Bone marrow (tissue), 2 donors: ENCODE results near the gene CCNG2.
"Not testable (repeated sequence)": the region's sequence is repeated elsewhere in the genome, so short reads cannot be mapped to it uniquely, and the experiment has no call there.

Experiments
- DNase-seq, 2 donors: peaks; one replicate each; lab custom pipeline; 2025; lab: John Stamatoyannopoulos, UW

The CCNG2 gene, protein sequence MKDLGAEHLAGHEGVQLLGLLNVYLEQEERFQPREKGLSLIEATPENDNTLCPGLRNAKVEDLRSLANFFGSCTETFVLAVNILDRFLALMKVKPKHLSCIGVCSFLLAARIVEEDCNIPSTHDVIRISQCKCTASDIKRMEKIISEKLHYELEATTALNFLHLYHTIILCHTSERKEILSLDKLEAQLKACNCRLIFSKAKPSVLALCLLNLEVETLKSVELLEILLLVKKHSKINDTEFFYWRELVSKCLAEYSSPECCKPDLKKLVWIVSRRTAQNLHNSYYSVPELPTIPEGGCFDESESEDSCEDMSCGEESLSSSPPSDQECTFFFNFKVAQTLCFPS

DNA sequence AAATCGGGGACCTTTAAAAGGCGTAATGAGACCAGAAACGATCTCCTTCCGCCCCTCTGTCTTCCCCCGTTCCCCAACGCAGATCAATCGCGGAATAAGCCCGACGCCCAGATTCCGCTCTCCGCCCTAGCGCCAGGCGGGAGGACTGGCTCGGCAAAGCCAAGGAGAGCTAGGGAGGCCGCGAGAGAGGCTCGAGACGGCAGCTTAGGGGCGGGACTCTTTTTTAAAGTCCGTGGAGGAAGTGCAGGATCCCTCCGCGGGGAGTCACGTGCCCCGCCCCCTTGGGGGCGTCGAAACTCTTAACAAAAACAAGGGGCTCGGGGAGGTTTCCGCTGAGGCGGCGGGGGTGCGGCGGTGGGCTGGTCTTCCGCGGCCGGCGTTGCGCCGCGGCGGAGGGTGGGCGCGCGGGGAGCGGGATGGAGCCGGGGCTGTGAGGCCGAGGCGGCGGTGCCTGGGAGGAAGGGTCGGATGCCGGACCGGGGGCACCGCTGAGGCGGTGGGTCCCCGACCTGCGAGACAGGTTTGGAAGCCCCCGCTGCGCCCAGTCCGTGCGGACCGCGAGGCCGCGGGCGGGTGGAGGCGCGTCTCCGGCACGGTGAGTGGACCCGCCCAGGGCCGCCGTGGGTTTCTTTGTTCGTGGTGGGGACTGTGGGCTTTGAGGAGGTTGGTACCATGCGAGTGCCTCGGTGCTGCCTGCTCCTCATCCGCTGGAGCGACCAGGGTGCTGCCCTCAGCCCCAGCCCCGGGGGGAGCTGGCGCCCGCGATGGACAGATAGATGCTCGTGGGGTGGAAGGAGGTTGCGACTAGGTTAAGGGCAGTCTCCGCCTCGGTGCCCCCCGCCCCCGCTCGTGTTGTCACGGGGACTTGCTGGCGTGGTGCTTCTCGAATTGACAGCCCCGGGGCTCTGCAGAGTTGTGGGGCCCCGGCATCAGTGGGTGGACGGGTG is at the start of gene CCNG2:
TSS of gene CCNG2 (plus strand) at position 296 of the 947 bp plus-strand sequence. CDS start 1,326 bp downstream, outside the sequence.
- peak in 1 of 2 donors; percentile 98 for DNase-seq

DNA sequence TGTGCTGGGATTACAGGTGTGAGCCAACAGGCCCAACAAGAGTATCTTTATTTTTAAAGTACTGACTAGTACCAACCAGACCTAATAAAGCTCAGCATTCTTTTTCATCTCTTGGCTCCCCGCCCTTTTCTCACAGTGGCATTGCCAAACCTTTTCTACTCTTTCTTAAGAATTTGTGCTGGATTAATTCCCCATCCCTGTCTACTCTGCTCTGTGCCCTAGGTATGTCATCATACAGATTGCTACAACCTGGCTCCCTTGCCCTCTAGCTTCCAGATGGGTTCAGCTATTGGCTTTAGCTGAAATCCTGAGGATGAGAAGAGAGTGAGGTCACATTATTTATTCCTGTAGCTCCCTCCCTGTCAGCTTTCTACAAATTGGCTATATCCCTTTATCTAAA is 46.3 kb upstream of the CCNG2 start:
- DNase-seq = no peak

DNA sequence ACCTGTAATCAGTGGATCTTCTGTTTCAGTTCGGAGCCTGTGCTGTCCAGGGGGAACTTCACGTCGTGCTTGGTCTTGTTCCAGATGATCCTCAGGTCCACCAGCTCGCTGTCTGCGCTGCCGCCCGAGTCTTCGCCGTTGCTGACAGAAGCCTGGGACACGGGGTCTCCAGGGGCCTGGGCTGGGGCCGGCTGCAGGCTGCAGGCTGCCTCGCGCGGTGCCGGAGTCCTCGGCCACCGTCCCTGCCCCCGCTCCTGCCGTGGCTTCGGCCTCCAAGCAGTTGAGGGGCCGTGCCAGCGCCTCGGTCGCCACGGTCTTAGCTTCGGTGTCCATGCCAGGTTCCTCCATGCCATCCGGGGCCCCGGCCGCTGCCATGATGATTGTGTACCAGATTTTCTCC is 43.9 kb upstream of the CCNG2 start:
- no peak for DNase-seq

DNA sequence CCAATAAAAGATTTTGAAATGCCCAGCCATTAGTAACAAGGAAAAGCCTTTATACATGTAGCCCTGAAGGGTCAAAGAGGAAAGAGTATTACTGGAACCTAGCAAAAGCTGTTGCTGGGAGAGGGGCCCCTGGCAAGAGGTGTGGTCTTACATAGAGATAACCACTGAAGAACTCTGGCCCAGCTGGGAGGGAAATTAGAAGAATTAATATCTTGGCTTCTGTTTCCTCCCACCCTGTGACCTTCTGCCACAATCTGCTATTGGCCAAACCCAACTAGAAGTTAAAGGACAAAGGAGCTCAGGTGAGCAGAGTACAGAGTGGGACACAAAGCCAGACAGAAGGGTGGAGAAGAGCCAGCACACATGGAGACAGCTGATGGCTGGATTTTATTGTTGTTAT is 39.3 kb upstream of the CCNG2 start:
- DNase-seq = no peak

DNA sequence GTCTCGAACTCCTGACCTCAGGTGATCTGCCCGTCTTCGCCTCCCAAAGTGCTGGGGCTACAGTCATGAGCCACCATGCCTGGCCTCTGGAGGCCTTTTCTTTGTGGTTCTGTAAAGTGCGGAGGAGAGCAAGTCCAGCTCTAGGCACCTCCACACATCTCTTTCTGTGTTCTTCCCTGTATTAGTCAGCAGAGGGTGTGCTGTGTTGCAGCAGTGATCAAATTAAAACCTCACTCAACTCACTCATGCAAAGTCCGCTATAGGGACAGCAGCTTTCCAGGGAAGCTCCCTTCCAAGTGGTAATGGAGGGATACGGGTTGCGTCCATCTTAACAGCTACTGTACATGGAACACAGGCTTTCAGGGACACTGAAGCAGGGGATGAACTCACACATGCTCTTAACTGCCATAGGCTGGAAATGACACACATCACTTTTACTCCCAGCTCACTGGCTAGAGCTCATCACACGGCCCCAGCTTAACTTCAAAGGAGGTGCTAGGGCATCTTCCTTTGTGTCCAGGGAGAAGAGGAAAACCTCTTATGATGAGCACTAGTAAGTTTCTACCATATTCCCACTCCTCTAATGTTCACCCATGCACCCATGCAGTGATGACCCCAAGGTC is 36.0 kb upstream of the CCNG2 start:
- DNase-seq = no peak

DNA sequence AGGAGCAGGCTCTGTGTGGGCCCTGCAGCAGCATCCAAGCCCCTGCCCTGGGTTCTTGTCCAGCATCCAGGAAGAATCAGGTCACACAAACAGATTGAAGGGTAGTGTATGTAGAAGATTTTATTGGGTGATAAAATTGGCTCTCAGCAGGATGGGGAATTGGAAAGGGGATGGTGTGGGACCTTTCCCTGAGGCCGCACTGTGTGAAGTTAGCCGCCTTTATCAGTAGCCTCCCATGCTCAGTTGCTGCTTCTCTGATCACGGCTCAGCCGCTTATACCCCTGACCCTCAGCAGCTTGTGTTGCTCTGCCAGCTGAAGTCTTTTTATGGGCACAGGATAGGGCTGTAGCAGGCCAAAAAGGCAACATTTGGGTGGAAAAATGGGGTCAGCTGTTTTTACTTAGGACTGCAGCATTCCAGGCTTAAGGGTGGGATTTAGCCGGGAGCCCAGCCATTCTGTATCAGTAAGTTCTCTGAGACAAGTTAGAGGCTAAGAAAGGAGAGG is 35.2 kb upstream of the CCNG2 start:
- DNase-seq = no peak

DNA sequence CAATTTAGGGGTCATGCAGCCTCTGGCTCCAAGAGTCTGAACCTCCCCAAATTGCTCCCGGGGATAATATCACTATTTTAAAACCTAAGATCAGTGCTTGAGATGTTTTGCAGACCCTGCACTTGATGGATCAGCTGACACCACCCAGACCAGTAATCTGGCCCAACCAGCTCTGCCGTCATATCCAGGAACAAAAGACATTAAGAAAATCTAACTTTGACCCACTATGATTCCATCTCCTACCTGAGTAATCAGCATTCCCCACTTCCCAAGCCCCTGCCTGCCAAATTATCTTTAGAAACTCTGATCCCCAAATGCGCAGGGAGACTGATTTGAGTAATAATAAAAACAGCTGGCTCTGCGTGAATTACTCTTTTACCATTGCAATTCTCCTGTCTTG is 34.4 kb upstream of the CCNG2 start:
- DNase-seq = no peak

DNA sequence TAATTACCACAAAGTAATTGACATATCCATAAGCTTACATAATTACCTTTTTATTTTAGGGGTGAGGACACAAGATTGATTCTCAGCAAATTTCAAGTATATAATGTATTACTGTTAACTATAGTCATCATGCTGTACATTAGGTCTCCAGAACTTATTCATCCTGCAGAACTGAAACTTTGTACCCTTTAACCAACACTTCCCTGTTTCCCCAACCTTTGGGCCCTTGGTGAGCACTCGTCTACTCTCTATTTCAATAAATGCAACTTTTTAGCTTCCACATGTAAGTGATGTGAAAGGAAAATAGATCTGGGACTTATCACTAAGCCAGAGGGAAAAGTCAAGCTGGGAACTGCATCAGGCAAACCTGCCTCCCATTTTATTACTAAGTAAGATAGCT is 33.6 kb upstream of the CCNG2 start:
- no peak for DNase-seq

DNA sequence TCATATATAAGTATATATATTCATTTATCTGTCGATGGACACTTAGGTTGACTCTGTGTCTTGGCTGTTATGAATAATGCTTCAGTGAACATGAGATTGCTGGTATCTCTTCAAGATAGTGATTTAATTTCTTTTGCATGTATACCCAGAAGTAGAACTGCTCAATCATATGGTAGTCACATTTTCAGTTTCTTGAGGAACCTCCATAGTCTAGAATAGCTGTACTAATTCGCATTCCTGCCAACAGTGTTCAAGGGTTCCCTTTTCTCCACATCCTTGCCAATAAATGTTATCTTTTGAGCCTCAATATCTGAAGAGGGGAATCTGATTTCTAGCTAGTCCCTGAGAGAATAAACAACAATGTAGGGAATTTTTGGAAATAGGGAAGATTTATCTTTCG is 32.4 kb upstream of the CCNG2 start:
- DNase-seq = no peak

DNA sequence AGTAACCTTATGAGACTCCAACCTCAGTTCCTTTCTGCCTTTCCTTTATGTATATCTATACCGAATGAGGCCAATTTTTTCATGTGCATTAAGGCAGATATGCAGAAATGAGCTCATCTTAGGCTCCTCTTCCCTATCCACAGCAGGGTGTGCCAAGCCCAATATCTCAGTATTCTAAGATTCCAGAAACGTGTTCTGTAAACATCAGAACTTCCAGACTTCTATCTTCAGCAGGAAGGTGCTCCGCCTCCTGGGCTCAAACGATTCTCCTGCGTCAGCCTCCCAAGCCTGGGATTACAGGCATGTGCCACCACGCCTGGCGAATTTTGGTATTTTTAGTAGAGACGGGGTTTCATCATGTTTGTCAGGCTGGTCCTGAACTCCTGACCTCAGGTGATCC is 31.0 kb upstream of the CCNG2 start:
- DNase-seq = no peak

DNA sequence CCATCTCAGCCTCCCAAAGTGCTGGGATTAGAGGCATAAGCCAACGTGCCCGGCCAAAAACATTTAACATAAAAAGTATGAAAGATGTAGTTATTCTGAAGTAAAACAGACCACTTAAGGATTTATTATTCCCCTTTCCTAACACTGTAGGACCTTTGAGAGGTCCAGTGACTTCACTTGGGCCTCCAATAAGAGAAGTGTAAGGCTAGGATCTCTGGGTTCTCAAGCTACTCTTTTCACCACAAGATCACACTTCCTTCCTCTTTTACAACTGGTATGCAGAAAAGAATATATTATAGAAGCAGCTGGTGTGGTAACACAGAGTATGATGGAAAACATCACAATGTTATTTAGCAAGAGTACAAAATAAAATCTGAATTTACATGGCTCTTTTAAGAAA is 30.2 kb upstream of the CCNG2 start:
- peak in 1 of 2 donors; percentile 81 for DNase-seq

DNA sequence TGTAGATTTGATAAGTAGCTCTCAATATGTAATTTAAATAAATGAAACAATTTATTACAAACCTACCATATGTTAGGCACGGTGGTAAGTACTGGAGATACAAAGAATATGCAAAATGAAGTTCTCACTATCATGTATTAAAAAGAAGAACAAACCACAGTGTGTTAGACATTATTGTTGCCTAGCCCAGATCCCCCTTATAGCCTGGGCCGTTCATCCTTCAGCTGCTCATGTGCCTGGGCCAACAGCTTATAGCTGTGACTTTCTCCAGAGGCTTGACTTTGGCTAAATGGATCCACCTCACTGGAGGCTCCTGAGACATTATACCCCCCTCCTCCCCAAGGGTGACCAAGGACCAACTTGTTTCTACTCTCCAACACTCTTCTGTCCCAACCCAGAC is 29.8 kb upstream of the CCNG2 start:
- no peak for DNase-seq

DNA sequence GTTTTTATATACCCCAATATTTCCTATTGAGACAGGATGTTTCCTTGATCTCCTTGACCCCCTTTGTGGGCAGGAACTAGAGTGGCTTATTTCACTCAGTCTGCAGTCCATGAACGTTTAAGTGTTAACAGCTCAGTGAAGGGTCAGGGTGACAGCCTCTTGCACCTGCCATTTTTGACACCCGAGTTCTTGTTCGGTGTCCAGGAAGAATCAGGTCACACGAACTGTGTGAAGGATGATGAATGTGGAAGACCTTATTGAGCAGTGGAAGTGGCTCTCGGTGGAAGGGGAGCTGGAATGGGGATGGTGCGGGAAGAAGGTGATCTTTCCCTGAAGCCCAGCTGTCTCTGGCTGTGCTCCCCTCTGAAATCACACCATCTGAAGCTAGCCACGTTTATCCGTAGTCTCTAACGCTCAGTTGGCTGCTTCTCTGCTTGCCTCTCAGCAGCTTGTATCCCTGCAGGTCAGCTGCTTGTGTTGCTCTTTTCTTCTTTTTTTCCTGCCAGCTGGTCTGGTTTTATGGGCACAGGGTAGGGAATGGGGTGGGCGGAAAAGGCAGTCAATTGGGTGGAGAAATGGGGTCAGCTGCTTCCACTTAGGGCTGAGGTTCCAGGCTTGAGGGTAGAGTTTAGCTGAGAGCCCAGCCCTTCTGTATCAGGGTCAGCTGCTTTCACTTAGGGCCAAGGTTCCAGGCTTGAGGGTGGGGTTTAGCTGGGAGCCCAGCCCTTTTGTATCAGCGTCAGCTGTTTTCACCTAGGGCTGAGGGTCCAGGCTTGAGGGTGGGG is 29.0 kb upstream of the CCNG2 start:
- DNase-seq = no peak

DNA sequence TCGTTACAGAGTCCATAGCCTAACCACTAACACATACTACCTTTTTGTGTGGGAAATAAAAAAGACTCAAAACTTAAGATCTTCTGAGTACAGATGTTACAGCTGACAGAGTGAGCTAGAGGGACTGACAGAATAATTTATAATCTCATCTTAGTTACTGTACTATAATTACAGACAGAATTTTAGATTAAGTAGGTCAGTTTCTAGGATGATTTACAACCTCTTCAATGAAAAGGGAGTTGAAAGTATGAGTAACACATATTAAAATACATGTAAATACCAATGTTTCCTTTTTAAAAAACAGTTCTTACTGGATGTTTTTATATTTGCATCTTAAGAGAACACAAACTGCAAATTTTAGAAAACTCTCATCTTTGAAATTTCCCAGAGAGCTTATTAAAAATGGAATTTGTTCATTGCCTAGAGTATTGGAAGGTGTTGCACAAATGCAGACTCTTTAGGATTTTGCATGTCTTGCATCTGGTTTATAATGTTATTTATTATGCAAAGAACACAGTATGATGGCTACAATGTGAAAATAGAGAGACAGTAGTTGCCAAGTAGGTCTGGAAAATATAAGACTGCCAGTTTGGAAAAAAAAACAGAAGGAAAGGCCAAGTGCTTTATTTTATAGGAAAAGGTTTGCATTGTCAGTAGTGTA is 24.2 kb upstream of the CCNG2 start:
- DNase-seq = no peak

DNA sequence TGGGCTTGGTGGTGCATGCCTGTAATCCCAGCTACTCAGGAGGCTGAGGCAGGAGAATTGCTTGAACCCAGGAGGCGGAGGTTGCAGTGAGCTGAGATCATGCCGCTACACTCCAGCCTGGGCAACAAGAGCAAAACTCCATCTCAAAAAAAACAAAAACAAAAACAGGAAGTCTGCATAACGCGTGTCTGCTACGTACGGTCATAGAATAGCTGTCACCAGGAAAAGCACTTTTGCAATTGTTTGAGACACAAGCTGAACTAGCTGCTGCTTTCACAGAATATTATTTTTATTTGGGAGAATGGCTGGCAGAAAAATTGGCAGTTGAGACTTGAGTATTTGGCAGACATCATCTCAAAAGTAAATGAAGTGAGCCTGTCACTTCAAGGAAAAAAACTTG is 19.6 kb upstream of the CCNG2 start:
- DNase-seq = not testable (repeated sequence)

DNA sequence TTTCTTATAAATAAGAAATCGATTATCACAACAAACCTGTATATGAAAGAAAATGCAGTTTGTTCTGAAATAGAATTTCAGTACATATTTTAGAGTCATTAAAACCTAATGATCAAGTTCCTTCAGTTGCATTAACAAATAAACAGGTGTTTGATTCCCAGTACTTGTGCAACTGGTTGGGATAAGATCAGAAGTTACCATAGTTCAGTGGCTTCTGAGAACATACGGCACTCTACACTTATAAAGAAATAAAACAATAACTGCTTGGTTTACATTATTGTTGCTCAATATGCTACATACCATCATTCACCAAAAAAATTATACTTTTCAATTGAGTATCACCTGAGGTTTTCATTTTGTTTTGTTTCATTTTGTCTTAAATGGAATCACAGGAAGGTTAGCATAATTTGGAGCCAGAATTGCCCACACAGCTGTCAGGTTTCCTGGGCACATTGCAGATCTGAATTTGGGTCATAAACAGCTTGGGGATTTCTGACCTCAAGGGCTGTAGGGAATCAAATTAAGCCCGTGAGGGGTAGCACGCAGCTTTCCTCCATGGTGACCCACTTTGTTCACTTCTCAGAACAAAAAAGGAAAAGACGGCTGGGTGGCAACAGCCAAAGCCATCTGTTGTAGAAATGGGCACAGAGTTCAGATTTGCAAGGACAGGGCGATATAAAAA is 14.9 kb upstream of the CCNG2 start:
- DNase-seq = no peak

DNA sequence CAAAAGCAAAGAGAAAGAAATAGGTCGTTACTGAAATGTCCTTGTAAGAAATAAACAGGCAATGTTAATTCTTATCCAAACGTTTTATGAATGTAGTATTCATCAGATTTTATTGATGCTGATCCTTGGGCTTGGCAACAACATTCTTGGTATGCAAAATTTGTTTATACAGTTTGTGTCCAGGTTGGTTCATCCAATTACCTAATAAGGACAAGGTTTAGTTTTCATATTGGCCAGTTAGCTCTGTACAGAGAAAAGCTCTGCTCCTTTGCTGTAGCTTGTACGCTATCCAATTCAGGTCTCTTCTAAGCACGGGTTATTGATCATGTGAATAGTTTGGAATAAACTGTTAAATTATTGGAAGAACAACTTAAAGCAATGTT is 14.4 kb upstream of the CCNG2 start:
- DNase-seq = no peak

DNA sequence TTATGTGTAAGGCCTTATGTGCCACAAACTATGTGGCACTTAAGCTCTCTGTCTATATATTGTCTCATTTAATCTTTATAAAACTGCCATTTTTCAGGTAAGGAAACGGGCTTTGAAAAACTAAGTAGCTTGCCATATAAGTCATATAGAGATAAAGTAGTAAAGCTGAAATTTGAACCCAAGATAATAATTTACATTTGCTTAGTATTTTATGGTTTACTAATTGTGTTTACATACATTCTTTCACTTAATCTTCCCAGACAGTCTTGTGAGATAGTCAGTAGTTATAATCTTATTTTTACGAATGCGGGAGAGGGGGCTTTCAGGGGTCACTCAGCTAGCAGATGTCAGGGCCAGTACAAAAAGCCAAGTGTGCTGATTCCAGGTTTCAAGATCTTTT is 13.9 kb upstream of the CCNG2 start:
- no peak for DNase-seq

DNA sequence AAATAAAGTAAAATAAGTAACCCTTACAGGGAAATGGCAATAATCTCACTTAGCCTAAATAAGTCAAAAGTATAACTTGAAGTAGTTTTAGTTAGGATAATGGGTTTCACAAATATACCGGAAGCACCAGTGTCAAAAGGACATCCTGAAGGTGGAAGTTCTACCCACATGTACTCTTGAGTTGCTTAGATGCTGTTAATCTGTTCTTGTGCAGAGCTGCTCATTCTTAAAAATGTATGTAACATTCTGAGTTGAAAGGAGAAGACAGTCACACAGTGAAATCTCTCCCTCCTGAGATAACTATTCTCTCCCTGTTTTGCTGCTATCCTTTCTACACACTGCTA is 11.2 kb upstream of the CCNG2 start:
- peak in 1 of 2 donors; percentile 69 for DNase-seq

DNA sequence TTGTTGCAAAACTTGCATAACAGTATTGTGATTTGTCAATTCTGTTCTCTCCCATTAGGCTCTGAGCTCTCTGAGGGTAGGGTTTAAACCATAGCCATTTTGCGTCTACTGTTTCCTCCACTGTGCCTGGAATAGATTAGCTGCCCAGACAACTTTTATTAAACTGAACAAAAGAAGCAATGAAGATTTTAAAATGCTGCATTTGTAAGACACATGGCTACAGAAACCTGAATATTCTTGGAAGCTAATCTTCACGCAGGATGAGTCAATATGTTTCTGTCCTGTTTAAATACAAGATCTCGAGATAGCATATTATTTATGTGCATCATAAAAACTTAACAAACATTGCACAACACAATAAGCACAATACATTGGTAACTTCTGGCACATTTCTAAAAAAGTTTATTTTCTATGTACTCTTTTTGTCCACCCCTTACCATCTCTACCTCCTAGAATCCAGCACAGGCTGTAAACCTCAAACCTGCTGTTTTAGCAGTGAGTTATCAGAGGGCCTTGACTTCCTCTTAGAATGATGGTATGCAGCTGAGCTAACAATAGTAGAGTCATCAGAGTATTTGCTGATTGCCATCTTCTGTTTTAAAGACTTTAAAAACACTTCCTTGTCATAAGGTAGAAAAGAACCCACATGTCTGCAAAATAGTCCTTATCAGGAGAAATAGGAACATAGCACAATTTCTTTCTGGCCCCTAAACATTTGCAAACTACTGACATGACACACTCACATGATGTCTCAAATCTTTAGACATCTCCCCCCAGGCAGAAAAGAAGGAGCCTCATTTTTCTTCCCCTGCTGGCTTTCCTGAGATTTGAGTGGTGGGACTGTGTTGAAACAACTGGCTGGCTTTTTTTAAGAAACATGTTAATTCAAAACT is 10.6 kb upstream of the CCNG2 start:
- DNase-seq = peak in 1 of 2 donors; percentile 58
